Central memory CD4-positive, alpha-beta T cell (primary cell): ENCODE results near the gene FAM118A.
"Not testable (repeated sequence)": the region's sequence is repeated elsewhere in the genome, so short reads cannot be mapped to it uniquely, and the experiment has no call there.

ENCODE experiments used
- DNase-seq: peaks from one replicate; pipeline ENCODE4 v3.0.0; 2022

Gene FAM118A

GRCh38 chr22:45310331-45310976 is 720 bp downstream of the FAM118A start:
- no peak for DNase-seq

DNA sequence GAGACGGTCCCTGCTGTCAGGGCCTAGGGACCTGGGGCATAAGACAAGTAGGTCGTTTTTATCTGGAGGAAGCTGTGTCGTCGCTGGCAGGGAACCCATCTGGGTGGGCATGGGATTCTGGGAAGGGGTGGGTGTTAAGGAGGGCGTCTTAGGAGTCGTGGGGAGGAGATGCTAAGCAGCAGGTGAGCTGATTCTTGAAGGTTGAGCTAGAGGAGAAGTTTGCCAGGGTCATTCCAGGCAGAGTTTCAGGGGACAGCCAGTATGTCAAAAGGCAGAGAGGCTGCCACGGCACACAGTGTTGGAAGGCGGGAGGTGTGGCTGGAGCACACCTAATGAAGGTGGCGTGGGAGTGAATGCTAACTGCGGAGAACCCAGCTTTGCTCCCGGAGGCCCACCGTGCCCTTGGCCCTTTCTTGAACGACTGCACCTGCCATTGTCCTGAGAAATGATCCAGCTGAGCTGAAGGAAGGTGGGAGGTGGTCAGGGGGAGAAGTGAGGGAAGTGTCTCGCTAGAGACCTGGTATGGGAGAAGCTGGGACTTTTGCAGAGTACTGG is 1.3 kb downstream of the FAM118A start:
- DNase-seq: no peak

GRCh38 chr22:45312415-45312814 is 2.7 kb downstream of the FAM118A start:
- no peak for DNase-seq

DNA sequence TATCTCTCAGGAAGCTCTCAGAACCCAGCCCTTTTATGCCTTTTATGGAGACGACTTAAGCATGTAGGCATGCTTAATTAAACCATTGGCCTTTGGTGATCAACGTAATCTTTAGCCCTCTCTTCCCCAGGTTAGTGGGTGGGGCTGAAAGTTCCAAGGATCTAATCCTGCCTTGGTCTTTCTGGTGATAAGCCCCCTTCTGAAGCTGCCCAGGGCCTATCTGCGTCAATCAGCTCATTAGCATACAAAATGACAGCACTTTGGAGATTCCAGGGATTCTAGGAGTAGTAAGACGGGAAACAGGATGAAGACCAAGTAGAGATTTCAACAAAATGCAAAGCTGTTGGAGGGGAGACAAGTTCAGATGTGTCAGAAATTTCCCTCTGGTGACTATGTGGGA is 3.1 kb downstream of the FAM118A start:
- no peak for DNase-seq

DNA sequence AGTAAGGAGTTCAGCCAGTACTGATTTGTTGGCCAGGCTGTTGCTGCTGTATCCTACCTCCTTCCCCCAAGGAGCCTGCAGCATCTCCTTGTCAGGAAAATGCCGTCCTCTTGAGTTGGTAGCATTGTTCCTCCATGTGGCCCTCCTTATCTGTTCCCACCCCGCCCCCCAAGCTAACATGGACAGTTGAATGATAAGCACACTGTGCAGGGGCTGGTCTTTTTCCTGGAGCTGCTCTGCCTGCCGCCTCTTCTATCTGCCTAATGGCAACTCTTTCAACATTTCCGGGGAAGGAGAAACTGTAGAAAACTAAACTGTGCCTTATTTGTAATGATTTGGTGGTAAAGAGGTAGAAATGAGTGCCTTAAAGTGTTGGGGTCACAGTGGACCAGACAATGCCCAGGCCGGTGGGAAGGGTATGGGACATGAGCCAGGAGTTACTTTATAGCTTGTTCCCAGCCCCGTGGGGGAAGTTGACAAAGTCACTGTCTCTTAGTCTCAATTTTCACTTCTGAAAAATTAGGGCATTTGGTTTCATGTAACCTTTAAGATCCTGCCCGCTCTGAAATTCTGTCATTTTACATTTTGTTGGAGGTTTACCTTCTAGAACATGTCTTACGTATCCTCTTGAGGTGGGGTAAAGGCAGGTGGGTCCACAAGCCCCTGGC is 4.5 kb downstream of the FAM118A start:
- DNase-seq: no peak

DNA sequence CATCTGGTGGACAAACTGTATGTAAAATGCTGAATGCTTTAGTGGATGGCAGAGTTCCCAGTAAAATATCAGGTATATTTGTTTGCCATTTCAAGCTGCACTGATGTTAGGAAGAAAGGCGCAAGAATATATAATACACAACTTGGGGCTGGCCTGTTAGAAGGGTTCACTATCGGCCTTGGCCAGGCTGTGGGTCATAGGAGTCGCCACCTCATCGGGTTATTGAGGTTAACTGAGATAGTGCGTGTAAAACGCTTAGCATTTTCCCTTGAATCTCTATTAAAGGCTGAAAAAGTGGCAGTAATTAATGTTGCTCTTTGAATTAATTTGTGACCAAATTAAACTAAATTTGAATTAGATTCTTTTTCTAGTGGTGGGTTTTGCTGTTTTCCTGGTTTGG is 5.1 kb downstream of the FAM118A start:
- no peak for DNase-seq

GRCh38 chr22:45316796-45317526 is 7.2 kb downstream of the FAM118A start:
- DNase-seq: no peak

DNA sequence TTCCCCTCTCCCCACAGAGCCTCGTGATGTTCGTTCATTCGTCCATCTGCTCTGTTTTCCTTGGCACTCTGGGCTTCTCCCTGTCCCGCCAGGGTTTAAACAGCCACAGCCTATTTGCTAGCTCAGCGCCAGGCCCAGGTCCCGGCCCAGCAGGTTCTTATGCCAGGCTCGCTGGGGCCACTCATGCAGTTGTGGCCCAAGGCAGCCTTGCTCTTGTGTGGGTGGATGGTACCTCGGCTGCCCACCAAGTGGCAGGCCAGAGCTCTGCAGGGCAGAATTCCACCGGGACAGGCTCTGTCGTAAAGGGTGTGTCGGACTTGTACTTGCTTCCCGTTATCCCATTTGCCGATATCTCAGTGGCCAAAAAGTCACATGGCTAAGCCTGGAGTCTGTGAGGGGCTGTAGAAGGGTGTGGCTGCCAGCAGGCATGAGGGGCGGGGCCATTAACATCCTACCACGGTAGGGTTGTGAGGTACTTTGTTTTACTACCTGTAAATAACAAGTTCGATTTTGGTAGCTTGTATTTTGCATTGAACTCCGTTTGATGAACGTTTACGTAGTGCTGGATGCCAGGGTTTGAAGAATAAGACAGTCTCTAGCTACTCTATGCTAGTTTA is 7.9 kb downstream of the FAM118A start:
- no peak for DNase-seq

DNA sequence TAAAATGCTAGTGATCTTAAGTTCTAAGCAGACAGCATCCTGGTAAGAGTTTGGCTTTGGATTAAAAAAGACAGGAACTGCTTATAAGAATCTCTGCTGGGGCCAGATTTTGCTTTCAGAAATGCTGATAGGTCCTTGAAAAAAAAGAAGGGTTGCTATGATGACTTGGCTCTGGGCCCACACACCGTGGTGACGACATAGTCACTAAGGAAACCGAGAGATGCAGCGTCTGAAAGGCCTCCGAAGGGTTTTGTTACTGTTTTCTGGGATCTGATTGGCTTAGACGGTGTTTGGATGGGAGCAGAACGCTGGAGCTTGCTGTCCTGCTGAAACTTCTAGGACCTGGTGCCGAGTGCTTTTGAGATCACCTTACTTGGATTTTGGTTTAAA is 8.4 kb downstream of the FAM118A start:
- DNase-seq: peak; percentile 96

DNA sequence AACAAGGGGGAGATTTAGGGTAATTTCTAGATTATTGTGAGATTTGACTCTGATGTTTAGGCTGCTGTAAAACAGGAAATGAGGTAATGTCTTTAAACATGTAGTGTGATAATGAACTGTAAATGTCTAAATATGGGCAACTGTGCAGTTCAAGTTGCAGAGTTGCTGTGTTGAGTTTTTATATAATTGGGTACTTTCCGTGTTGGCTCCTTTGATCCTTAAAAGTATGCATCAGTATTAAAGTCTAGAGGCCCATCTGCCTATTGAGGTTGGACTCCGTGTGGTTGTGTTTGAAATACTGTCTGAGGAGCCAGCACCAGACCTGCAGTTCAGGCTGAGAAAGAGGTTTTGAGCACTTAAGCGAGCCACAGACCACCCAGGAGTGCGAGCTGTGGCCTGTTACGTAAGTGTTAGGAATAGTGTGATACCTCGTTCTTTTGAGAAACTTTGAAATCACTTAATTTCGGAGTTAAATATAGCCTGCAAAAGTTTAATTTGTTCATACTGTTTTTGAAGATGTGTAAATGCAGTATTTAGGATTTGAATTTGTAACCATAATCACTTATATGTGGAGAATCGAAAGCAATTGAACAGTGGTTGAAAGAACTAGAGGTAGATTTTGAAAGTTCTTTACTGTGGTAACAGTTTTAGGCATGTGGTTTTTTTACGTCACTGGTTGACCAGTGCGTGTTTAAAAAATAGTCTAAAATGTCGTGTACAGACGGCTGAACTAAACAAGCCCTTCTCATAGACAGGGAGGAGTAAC is 9.0 kb downstream of the FAM118A start:
- DNase-seq: peak; percentile 87

- no peak for DNase-seq
These were observed 9.6 kb downstream of the FAM118A start for GRCh38 chr22:45319324-45319685.

DNA sequence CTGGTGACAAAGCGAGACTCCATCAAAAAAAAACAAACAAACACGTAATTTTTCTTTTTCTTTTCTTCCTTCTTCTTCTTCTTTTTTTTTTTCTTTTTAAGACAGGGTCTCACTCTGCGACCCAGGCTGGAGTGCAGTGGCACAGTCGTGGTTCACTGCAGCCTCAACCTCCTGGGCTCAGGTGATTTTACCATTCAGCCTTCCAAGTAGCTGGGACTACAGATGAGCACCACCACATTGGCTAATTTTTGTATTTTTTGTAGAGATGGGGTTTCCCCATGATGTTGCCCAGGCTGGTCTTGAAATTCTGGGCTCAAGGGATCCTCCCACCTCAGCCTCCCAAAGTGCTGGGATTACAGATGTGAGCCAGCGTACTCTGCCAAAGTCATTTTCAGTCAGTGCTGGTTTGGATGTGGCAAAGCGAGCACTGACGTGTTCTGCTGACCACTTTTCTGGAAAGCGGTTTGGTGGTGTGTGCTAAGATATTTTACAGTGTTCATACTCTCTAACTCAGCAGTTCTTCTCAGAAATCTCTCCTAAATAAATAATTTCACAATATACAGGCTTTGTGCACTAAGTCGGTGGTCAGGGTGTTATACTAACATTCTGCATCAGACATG is 10.7 kb downstream of the FAM118A start:
- DNase-seq: no peak

- DNase-seq: no peak
These were observed 12.1 kb downstream of the FAM118A start for GRCh38 chr22:45321827-45322226.

DNA sequence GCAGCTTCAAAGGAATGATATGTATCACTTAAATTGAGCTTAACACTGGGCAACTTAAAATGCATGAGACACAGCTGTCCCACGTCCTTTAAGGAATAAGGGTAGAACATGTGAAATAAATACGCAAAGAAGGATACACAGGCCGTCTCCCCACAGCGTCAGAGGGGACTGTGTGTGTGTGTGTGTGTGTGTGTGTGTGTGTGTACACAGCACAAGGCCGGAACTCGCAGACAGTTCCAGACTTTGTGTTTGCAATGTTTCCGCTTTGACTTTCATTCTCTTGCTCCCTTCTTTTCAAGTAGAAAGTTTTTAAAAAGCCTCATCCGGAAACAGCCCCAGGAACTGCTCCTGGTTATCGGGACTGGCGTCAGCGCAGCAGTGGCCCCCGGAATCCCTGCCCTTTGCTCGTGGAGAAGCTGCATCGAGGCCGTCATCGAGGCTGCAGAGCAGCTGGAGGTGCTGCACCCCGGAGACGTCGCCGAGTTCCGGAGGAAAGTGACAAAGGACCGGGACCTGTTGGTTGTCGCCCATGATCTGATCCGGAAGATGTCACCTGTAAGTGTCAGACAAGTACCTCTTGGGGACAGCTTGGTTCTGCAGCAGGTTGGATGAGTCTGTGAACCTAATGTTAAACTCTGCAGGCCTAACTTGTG is 13.3 kb downstream of the FAM118A start:
- no peak for DNase-seq

GRCh38 chr22:45323695-45324094 is 14.0 kb downstream of the FAM118A start:
- DNase-seq: no peak

DNA sequence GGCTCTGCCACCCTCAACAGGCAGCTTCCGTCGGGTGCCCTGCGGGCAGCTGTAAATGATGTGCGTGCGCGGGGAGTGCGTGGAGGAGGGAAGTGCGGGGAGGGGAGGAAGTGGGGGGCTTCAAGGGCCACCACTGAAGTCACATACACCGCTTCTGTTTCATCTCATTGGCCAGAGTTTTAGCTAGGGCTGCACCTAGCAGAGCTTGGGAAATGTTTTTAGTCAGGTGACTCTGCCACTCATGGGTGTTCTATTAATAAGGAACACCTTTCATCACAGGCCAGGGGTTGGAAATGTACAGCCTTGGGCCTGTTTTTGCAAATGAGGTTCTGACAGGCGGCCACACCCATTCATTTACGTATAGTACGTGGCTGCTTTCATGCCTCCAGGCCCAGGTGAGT is 14.6 kb downstream of the FAM118A start:
- DNase-seq: no peak

GRCh38 chr22:45328261-45328660 is 18.5 kb downstream of the FAM118A start:
- DNase-seq: not testable (repeated sequence)

DNA sequence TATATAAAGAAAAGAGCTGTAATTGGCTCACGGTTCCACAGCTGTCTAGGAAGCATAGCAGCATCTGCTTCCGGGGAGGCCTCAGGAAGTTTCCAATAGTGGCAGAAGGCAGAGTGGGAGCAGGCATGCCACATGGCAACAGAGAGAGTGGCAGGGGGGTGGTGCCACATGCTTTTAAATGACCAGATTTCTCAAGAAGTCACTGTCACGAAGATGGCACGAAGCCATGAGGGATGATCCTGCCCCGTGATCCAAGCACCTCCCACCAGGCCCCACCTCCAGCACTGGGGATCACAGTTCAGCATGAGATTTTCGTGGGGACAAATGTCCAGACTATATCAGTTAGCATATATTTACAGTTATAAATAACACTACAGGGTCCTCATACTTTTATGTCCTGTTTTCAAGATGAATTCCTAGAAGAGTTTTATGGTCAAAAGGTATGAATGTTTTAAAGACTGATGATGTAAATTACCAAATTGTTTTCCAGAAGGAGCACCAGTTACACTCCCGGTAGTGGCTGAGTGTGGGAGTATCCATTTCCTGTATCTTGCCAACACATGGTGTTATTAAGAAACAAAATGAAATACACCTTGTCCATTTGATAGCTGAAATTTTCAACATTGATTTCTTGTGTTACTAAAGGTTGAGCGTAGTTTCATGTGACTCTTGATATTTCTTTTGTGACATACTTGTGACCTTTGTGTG is 19.2 kb downstream of the FAM118A start:
- DNase-seq: no peak

GRCh38 chr22:45329530-45329936 is 19.8 kb downstream of the FAM118A start:
- DNase-seq: no peak

GRCh38 chr22:45330548-45330947 is 20.8 kb downstream of the FAM118A start:
- DNase-seq: no peak

DNA sequence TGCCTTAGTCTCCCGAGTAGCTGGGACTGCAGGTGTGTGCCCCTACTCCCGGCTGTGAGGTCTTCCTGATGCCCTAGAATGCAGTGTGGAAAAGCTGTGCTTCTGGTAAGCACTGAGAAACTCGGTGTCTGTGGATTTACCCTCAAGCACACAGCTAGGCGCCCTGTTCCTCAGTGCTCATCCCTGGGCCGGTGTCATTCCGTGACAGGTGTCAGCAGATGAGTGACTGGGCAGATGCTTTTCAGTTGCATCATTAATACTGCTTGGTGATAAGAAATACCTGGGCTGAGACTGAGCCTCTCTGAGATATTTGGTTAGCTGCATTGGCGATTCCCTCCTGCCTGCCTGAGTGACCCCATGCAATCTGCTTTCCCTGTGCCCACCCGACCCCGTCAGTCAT is 21.8 kb downstream of the FAM118A start:
- DNase-seq: no peak
